NCI-H2227 treated with DMSO at 0.1 percent for 48 hours (cell line): ENCODE measurements around the gene DHRS3.

ENCODE experiments used
- DNase-seq: peaks from one replicate; lab custom pipeline; 2025; lab: John Stamatoyannopoulos, UW

The DHRS3 gene

GRCh38 chr1:12640237-12640957, 22.4 kb upstream of the DHRS3 start:
- no peak for DNase-seq

GRCh38 chr1:12637693-12638092, 19.7 kb upstream of the DHRS3 start:
- DNase-seq = no peak

- no peak for DNase-seq
These were observed 18.3 kb upstream of the DHRS3 start for GRCh38 chr1:12636098-12636950.

- DNase-seq = peak; percentile 16
These were observed 16.7 kb upstream of the DHRS3 start for GRCh38 chr1:12634696-12635202.

- no peak for DNase-seq
These were observed 16.1 kb upstream of the DHRS3 start for GRCh38 chr1:12634156-12634555.

- no peak for DNase-seq
These were observed 13.6 kb upstream of the DHRS3 start for GRCh38 chr1:12631571-12631970.

GRCh38 chr1:12630946-12631530, 13.0 kb upstream of the DHRS3 start:
- DNase-seq = no peak

- DNase-seq = no peak
These were observed 12.2 kb upstream of the DHRS3 start for GRCh38 chr1:12629985-12630760.

- DNase-seq = no peak
These were observed 11.5 kb upstream of the DHRS3 start for GRCh38 chr1:12629511-12629956.

- no peak for DNase-seq
These were observed 9.3 kb upstream of the DHRS3 start for GRCh38 chr1:12627296-12627695.

- DNase-seq = no peak
These were observed 8.9 kb upstream of the DHRS3 start for GRCh38 chr1:12626888-12627287.

GRCh38 chr1:12625276-12625675, 7.3 kb upstream of the DHRS3 start:
- no peak for DNase-seq

- DNase-seq = no peak
These were observed 4.5 kb upstream of the DHRS3 start for GRCh38 chr1:12622506-12622905.

- DNase-seq = no peak
These were observed 3.6 kb upstream of the DHRS3 start for GRCh38 chr1:12621346-12622335.

GRCh38 chr1:12620931-12621330, 2.9 kb upstream of the DHRS3 start:
- DNase-seq = no peak

GRCh38 chr1:12620488-12620865, 2.5 kb upstream of the DHRS3 start:
- no peak for DNase-seq

- peak; percentile 66 for DNase-seq
These were observed 1.9 kb upstream of the DHRS3 start for GRCh38 chr1:12619792-12620487.

- DNase-seq = no peak
These were observed 1.2 kb upstream of the DHRS3 start for GRCh38 chr1:12618965-12619791.

- DNase-seq = no peak
These were observed 603 bp upstream of the DHRS3 start for GRCh38 chr1:12618661-12618964.
